GM21447 (cell line): ENCODE data around the gene TGFBR3.
A peak's percentile ranks its signal among the peaks of the same experiment; 100 is the strongest.
"Not testable (repeated sequence)": the region's sequence is repeated elsewhere in the genome, so short reads cannot be mapped to it uniquely, and the experiment has no call there.

Experiments
- ATAC-seq: cut with Tn5 transposase; IDR thresholded peaks from one replicate; pipeline ENCODE4 v1.9.1; 2021; ENCODE audit not compliant: unreplicated experiment

TGFBR3 gene

DNA sequence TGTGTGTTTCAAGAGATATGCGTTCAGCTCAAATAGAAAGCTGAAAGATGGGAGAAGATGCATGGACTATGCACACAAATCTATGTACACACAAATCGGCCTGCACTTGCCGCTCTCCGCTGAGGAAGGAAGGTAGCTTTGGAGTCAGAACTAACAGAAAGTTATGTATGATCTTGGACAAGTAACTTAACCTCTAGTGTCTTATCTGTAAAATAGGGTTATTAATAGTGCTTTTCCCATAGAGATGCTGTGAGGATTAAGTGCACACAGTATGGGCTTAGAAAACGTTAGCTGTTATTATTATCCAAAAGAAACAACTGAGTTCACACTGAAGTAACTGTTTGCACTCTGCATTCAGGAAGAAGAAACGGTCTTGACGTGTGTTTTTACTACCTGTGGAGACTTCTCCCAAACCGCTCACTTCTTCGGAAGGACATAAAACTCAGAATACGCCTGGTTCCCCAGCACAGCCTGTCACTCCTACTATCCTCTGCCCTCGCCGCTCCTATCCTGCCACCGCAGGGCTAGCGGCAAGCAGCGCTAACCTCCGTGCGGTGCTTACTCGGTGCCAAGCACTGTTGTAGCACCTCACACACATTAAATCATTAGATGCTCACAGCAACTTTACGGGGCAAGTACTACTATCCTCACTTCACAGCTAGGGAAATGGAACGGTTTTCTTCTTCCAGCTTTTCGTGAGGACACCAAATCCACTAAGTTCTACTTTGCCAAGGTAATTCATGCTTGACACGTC lies 1.3 kb downstream of the TGFBR3 start:
- no peak for ATAC-seq

GRCh38 chr1:91883470-91883869 lies 2.5 kb downstream of the TGFBR3 start:
- ATAC-seq: no peak

DNA sequence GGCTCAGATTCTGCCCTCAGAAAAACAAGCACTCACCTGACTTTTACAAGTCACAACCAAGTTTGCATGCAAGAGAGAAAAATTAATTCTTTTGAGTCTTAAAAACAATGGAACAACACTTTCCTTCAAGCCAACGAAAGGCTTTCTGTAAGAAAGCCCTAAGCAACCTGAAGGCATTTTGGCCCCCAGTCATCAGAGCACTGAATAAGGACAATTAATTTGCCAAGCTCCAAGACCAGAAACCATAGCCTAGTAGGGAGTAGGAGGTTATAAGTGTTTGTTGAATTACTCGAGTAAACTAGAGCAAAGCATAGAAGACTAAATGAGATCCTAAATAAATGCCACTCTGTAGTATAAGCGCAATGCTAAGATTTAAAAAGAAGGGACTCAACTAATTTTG lies 4.7 kb downstream of the TGFBR3 start:
- ATAC-seq: no peak

GRCh38 chr1:91879733-91880132 lies 6.2 kb downstream of the TGFBR3 start:
- no peak for ATAC-seq

DNA sequence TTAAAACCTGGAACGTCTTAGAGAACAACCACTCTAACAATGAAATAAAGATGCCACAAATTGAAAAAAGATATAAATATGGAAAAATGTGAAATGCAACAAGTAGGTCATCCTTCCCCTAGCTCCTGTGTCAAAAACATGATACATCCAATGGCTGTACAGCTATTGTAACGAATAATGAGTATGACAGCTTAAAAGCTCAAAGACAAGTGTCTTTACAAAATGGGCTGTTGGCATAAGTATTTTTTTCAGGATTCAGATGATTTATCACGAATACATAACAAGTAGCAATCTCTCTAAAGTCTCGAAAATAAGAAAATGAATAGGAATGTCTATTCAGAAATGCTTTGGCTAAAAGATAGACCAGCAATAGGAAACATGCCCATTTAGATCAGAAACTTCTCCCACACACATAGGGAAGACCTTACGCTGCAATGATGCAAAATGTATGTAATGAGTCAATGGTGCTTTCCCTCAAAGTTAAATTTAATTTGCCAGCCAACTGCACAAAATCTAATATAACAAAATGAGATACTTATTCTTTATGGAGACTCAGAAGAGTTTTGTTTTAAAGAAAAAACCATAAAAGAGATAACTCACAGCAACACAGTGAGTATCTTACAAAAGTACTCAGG lies 8.3 kb downstream of the TGFBR3 start:
- ATAC-seq: peak; percentile 48

DNA sequence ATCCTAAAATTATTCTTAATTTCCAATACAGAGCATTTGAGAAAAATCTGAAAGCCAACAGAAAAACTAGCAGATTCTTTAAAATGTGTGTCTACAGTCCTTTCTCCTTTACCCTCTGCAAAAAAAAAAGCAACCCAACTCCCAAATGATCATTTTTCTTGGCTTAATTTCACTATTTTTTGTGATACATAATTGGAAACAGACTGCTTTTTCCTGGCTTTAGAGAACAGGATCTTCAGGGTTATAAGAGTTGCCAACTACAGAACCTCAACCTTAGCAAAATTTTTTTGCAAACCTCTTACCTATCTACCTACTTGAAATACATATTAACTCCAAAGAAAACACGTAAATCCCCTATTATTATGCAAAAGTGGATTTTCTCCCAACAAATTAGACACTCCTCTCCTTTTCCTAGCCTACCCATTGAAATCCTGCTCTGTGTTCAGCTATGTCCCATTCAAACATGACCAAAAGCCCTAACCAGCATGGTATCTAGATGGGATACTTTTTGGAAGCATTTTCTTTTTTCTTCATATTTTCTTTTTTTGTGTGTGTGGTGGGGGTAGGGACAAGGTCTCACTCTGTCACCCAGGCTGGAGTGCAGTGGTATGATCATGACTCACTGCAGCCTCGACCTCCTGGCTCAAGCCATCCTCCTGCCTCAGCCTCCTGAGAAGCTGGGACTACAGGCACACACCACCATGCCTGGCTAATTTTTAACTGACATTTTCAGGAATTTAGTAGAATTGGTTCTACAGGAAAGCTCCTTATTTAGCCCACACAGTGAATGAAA lies 9.0 kb downstream of the TGFBR3 start:
- no peak for ATAC-seq

GRCh38 chr1:91876040-91876470 lies 9.9 kb downstream of the TGFBR3 start:
- ATAC-seq: peak; percentile 88

GRCh38 chr1:91874167-91874566 lies 11.8 kb downstream of the TGFBR3 start:
- ATAC-seq: no peak

DNA sequence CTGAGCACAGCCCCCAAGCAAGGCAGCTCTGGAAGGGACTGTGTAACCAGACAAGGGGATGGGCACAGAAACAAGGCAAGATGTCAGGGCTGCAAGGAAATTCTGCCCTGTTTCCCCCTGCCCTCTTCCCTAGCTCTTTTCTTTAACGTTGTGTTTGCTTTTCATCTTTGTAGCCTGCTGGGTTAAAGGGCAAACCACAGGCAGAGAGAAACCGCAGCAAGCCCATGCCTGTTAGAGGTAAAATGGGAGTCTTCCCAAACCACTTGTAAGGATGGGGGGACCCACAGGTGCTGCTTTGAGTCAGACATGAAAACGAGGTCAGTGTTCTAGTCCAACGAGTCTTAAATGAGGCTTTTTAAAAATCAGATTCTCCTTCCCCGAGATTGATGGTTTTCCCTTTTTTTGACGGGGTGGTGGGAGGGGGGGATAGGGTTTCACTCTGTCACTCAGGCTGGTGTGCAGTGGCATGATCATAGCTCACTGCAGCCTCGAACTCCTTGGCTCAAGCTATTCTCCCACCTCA lies 13.3 kb downstream of the TGFBR3 start:
- no peak for ATAC-seq

- ATAC-seq: no peak
Observed at GRCh38 chr1:91872000-91872399, 14.0 kb downstream of the TGFBR3 start.

- ATAC-seq: no peak
Observed at GRCh38 chr1:91870322-91870721, 15.6 kb downstream of the TGFBR3 start.

GRCh38 chr1:91866425-91866824 lies 19.5 kb downstream of the TGFBR3 start:
- ATAC-seq: no peak

- no peak for ATAC-seq
Observed at GRCh38 chr1:91864017-91864700, 21.8 kb downstream of the TGFBR3 start.

DNA sequence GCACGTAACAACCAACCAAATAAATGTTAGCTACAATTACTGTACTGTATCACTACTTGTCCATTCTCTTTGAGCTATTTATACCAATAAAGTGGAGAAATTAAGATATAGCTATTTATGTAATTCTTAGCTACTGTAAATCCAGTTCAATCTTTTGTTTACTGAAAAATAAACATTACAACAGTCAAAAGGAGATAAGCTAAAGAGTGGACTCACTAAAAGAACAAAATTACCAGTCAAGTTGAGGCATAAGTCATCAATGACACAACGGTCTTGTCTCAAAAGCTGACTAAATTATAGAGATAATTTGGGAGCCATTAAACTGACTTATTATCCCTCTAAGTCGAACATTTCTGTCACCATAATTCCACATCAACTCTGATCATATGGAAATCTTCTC lies 22.5 kb downstream of the TGFBR3 start:
- no peak for ATAC-seq

GRCh38 chr1:91862120-91862519 lies 23.8 kb downstream of the TGFBR3 start:
- no peak for ATAC-seq

- no peak for ATAC-seq
Observed at GRCh38 chr1:91857557-91858239, 28.3 kb downstream of the TGFBR3 start.

GRCh38 chr1:91856996-91857395 lies 29.0 kb downstream of the TGFBR3 start:
- no peak for ATAC-seq

DNA sequence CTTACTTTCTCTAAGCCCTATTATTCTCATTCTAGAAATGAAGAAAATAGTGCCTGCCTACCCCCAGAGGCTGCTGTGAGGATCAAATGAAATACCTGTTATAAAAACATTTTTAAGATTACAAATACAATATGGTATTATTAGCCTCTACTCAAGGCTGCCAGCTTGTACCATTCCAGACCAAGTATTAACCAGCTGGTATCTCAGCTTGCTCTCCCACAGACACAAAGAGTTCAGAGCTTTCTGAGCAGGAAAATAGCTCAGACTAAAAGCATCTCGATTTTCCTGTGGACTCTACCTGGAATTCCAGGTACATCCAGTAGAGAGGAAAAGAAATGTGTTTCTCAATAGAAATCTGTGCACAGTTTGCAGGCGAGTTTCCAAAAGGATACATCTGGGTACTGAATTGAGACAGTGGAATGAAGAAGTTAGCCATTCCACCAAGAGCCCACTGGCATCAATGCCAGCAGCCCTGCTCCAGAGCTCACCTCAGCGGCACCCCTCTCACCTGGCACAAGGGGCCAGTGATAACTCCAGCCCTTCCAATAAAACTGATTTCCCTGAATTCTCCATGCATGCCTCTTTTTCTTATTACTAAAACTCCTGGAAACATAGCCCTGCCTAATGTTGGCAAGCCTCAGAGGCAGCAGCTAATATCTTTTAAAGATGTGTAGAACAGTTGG lies 31.0 kb downstream of the TGFBR3 start:
- ATAC-seq: no peak

DNA sequence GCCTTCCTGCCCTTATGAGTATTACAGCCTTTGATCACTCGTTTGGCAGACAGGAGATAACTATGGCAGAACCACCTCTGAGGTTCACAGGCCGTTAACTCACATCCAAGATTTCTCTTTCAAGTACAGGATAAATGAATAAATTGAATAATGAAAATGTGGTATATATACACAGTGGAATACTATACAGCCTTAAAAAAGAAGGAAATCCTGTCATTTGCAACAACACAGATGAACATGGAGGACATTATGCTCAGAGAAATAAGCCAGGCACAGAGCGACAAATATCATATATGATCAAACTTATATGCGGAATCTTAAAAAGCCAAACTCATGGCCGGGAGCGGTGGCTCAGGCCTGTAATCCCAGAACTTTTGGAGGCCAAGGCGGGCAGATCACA lies 32.6 kb downstream of the TGFBR3 start:
- ATAC-seq: no peak

- ATAC-seq: not testable (repeated sequence)
Observed at GRCh38 chr1:91852011-91852410, 33.9 kb downstream of the TGFBR3 start.
